ENCODE data around the gene RGS11.
"Not testable (repeated sequence)": the region's sequence is repeated elsewhere in the genome, so short reads cannot be mapped to it uniquely, and the experiment has no call there.

RGS11 gene

DNA sequence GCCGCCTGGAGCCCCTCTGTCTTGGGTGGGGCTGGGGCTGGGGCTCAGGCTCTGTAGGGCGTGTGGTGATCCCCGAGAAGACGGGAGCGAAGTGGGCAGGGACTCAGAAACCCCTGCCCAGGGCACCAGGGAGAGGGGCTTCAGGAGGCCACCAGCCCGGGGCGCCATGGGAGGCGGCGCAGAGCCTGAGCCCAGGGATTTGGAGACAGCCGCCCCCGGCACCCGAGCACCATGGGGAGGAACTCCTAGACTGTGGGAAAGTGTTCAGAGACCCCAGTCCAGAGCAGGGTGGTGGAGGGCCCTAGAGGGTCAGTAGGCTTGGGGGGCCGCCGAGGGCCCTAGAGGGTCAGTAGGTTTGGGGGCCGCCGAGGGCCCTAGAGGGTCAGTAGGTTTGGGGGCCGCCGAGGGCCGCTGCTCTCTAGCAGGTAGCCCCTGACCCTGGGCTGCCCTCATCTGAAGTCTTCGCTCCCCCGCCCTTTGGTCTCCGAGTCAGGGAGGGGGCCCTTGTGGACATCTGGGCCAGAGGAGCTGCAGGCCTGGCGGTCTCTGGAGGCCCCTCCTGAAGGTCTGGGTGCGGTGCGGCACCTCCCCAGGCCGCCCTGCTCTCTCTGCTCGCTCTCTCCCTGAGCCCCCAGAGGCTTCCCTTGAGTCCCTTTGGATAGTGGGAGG is 5.4 kb upstream of the RGS11 start:
- no peak for DNase-seq (ENCODE audit: low read depth in 2 of 2, low spot score in 1 of 2)

GRCh38 chr16:280552-280951 is 4.8 kb upstream of the RGS11 start, which contains the start of gene ARHGDIG:
Gene ARHGDIG (plus strand): TSS chr16:280591. CDS start chr16:280681, 90 bp downstream.
- no peak for DNase-seq (ENCODE audit: low read depth in 2 of 2, low spot score in 1 of 2)

- no peak for DNase-seq (ENCODE audit: low read depth in 2 of 2, low spot score in 1 of 2)
Observed at GRCh38 chr16:280005-280460, 4.3 kb upstream of the RGS11 start.

DNA sequence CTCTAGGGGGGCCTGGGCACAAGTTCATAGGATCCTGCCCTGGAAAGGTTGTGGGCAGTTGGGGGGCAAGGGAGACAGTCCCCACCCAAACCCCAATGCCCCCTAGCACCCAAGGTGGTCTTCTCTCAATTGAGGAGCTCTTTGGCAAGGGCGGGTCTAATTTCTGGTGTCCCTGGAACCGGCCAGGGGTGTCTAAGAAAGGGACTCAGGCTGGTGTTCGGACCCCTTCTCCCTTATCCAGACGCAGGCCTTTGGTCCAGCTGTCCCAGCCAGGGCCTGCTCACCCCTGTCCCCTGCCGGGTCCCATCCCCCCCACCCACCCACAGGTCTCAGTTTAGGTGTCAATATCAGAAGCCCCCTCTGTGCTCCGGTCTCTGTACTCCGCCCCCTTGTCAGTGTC is 3.8 kb upstream of the RGS11 start:
- DNase-seq (ENCODE audit: low read depth in 2 of 2, low spot score in 1 of 2), result no peak

GRCh38 chr16:278863-279366 is 3.2 kb upstream of the RGS11 start:
- DNase-seq (ENCODE audit: low read depth in 2 of 2, low spot score in 1 of 2), result no peak

DNA sequence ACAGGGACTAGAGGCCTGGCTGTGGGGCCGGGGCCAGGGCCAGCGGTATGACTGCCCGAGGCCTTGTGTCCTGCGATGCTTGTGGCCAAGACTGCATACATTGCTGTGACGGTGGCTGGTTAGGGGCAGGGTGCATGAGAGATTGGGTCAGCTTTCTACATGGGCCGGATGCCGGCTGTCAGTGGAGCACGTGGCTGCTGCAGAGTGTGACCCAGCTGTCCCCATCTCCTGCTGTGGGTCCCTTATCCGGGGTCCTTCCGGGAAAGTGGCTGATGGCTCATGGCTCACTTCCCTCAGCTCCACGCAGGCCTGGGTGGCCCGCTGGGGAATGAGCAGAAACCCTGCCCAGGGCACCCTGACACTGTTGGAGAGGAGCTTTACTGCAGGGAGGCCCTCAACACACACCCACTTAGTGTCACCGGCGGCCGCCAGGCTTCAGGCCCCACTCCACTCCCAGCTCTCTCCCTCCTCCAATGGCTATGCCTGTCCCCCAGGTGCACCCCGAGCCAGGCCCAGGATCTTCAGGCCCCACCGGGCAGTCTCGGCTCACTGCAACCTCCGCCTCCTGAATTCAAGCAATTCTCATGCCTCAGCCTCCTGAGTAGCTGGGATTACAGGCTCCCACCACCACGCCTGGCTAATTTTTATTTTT is 808 bp upstream of the RGS11 start:
- no peak for DNase-seq (ENCODE audit: low read depth in 2 of 2, low spot score in 1 of 2)

GRCh38 chr16:275041-275641 is 603 bp downstream of the RGS11 start:
- no peak for DNase-seq (ENCODE audit: low read depth in 2 of 2, low spot score in 1 of 2)

DNA sequence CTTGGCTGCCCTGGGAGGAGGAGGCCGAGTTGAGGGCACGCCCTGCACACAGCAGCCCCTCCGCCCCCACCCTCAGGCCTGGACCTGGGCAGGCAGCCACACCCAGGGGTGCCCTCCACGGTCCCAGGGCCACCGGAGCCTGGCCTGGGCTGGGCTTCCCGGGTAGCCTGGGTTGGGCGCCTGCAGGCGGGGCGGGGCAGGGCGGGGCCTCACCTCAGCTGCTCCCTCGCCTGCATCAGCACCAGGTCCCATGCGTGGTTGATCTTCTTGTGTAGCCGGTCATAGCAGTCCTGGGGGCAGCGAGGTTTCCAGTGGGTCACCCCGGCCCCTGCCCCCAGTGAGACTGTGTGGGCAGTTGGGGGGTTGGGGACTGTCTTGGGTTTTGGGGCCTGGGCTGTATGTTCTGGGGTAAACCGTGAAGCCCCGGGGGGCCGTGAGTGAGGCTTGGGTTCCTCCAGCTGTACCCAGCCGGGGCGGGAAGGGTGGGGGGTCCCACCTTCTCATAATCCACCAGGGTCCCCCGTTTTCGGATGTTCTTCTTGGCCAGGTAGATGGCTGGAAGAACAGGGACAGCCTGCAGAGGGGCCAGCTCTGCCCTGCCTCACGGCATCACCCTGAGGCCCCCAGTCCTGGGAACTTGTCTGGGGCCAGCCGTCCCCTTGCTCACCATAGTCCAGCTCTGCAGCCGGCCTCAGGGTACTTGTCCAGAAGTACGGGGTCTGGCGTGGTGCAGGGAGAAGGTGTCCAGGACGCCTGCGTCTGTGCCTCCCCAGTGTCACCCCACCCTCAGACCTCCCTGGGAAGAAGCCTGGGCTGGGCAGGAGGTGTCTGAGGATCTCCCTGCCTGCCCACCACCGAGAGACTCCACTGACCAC is 2.0 kb downstream of the RGS11 start:
- no peak for DNase-seq (ENCODE audit: low read depth in 2 of 2, low spot score in 1 of 2)

DNA sequence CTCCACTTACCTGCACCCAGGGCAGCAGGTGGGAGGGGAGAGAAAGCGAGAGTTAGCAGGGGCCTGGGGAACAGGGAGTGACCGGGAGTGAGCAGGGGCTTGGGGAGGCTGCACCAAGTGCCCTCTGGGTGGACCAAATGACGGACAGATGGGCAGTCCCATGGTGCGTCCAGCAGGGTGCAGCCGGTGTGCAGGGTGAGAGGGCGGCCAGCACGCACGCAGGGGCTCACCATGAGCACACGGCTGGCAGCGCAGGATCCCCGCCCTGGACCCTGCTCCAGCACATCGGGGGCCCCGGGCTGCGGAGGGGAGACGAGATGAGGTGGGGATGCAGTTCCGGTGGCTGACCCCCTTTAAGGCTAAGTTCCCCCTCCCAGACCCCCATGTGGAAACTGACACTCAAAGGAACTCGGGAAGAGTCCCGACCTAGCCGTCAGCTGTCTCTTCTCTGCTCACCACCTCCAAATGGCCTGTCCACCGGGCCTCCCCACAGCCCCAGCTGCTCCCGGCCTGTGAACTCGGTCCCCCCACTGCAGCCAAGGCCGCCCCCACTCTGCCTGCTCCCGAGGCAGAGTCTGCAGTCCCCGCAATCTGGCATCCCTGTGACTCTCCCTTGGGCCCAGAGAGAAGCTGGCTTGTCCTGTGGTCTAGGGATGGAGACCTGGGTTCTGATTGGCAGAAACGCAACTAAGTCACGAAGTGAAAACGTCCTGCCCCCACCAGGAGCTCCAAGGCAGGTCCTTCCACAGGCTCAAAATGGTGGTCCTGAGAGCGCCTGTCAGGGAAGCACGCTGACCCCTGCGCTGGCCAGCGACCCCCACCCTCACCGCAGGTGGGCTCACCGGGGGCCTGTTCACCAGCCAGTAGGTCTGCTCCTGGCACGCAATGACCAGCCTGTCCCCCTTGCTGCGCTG is 2.9 kb downstream of the RGS11 start:
- DNase-seq (ENCODE audit: low read depth in 2 of 2, low spot score in 1 of 2), result no peak

- no peak for DNase-seq (ENCODE audit: low read depth in 2 of 2, low spot score in 1 of 2)
Observed at GRCh38 chr16:270381-271255, 5.1 kb downstream of the RGS11 start.

DNA sequence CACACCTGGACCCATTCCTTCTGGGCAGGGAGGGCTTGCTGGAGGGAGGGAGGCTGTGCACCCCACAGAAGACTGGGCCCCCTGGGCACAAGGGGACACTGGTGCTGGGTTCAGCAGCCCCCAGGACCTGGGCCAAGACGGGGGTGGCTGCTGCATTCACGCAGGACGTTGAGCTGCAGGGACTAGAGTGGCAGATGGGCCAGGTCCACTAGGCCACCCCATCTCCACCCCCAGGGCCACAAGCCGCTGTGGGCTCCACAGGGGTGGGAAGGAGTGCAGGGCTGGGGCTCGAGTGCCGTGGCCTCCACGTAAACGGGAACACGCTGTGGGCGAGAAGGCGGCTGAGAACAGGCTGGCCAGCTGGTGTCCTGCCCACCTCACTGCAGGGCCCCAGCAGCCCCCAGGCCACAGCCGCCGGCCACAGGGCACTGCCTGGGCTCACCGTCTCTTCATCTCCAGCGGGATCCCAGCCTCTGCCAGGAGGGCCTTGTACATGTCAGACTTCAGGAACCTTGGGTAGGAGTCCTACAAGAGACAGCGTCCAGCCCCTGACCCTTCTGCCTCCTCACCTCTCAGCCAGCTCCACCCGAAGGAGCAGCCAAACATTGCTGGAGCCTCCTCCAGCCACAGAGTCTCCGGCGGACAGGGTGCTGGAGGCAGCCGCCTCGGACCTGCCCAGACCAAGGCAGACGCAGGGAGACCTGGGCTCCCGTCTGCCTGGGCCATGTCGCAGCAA is 6.5 kb downstream of the RGS11 start:
- no peak for DNase-seq (ENCODE audit: low read depth in 2 of 2, low spot score in 1 of 2)

GRCh38 chr16:268141-269053 is 7.3 kb downstream of the RGS11 start:
- no peak for DNase-seq (ENCODE audit: low read depth in 2 of 2, low spot score in 1 of 2)

- not testable (repeated sequence) for DNase-seq (ENCODE audit: low read depth in 2 of 2, low spot score in 1 of 2)
Observed at GRCh38 chr16:267562-267961, 8.2 kb downstream of the RGS11 start.

GRCh38 chr16:266258-267164 is 9.2 kb downstream of the RGS11 start:
- DNase-seq (ENCODE audit: low read depth in 2 of 2, low spot score in 1 of 2), result no peak

- DNase-seq (ENCODE audit: low read depth in 2 of 2, low spot score in 1 of 2), result no peak
Observed at GRCh38 chr16:265711-266110, 10.0 kb downstream of the RGS11 start.

GRCh38 chr16:265002-265529 is 10.7 kb downstream of the RGS11 start:
- no peak for DNase-seq (ENCODE audit: low read depth in 2 of 2, low spot score in 1 of 2)

Data from stimulated activated CD8-positive, alpha-beta memory T cell treated with anti-CD3 and anti-CD28 coated beads, Interleukin-4, amount 100 ng/mL, for 4 hours (primary cell).